ENCODE data around the gene ZBTB4. TPM values are rescaled to one million over a fixed set of nuclear protein-coding genes. Genes with fewer than 3 reads are reported as not detected.

Gene ZBTB4
- total RNA-seq, 1 donor from 2014 or later, result 25.1 TPM

DNA sequence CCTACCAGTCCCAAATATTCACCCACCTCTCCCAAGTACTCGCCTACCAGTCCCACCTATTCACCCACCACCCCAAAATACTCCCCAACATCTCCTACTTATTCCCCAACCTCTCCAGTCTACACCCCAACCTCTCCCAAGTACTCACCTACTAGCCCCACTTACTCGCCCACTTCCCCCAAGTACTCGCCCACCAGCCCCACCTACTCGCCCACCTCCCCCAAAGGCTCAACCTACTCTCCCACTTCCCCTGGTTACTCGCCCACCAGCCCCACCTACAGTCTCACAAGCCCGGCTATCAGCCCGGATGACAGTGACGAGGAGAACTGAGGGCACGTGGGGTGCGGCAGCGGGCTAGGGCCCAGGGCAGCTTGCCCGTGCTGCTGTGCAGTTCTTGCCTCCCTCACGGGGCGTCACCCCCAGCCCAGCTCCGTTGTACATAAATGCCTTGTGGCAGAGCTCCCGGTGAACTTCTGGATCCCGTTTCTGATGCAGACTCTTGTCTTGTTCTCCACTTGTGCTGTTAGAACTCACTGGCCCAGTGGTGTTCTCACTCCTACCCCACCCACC lies 34.5 kb upstream of the ZBTB4 start:
- H3K27me3 Mint-ChIP-seq (ENCODE audit: unreplicated experiment), result peaks cover 2% of the 10 kb centered on the region
- no peak overlapping the region for H3K27ac Mint-ChIP-seq (ENCODE audit: unreplicated experiment)
- no peaks in the 10 kb centered on the region for H3K4me1 Mint-ChIP-seq (ENCODE audit: low read depth, unreplicated experiment)
- no peak for DNase-seq
- no peak overlapping the region for H3K4me3 Mint-ChIP-seq (ENCODE audit: unreplicated experiment)
- H3K9me3 Mint-ChIP-seq (ENCODE audit: unreplicated experiment), result peaks cover 3% of the 10 kb centered on the region
- no peaks in the 10 kb centered on the region for H3K36me3 Mint-ChIP-seq (ENCODE audit: unreplicated experiment)
- TF ChIP-seq, protein P1, sequence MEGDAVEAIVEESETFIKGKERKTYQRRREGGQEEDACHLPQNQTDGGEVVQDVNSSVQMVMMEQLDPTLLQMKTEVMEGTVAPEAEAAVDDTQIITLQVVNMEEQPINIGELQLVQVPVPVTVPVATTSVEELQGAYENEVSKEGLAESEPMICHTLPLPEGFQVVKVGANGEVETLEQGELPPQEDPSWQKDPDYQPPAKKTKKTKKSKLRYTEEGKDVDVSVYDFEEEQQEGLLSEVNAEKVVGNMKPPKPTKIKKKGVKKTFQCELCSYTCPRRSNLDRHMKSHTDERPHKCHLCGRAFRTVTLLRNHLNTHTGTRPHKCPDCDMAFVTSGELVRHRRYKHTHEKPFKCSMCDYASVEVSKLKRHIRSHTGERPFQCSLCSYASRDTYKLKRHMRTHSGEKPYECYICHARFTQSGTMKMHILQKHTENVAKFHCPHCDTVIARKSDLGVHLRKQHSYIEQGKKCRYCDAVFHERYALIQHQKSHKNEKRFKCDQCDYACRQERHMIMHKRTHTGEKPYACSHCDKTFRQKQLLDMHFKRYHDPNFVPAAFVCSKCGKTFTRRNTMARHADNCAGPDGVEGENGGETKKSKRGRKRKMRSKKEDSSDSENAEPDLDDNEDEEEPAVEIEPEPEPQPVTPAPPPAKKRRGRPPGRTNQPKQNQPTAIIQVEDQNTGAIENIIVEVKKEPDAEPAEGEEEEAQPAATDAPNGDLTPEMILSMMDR (IDR thresholded peaks at IDR 0.05; ENCODE audit: partially characterized antibody, unreplicated experiment), result no peak

- no peaks in the 10 kb centered on the region for H3K36me3 Mint-ChIP-seq (ENCODE audit: unreplicated experiment)
- DNase-seq, result no peak
- H3K27me3 Mint-ChIP-seq (ENCODE audit: unreplicated experiment), result peaks cover 2% of the 10 kb centered on the region
- no peak overlapping the region for H3K27ac Mint-ChIP-seq (ENCODE audit: unreplicated experiment)
- peaks cover 6% of the 10 kb centered on the region for H3K9me3 Mint-ChIP-seq (ENCODE audit: unreplicated experiment)
- H3K4me1 Mint-ChIP-seq (ENCODE audit: low read depth, unreplicated experiment), result no peaks in the 10 kb centered on the region
- TF ChIP-seq, protein P1 (IDR thresholded peaks at IDR 0.05; ENCODE audit: partially characterized antibody, unreplicated experiment), result no peak
- no peak overlapping the region for H3K4me3 Mint-ChIP-seq (ENCODE audit: unreplicated experiment)
These were observed 33.6 kb upstream of the ZBTB4 start for GRCh38 chr17:7512824-7513540.

- H3K36me3 Mint-ChIP-seq (ENCODE audit: unreplicated experiment), result no peaks in the 10 kb centered on the region
- H3K4me1 Mint-ChIP-seq (ENCODE audit: low read depth, unreplicated experiment), result no peaks in the 10 kb centered on the region
- TF ChIP-seq, protein P1 (IDR thresholded peaks at IDR 0.05; ENCODE audit: partially characterized antibody, unreplicated experiment), result no peak
- peaks cover 6% of the 10 kb centered on the region for H3K9me3 Mint-ChIP-seq (ENCODE audit: unreplicated experiment)
- no peak overlapping the region for H3K27ac Mint-ChIP-seq (ENCODE audit: unreplicated experiment)
- H3K27me3 Mint-ChIP-seq (ENCODE audit: unreplicated experiment), result peaks cover 2% of the 10 kb centered on the region
- H3K4me3 Mint-ChIP-seq (ENCODE audit: unreplicated experiment), result no peak overlapping the region
- DNase-seq, result no peak
These were observed 32.7 kb upstream of the ZBTB4 start for GRCh38 chr17:7512105-7512504.

GRCh38 chr17:7511108-7511507 lies 31.7 kb upstream of the ZBTB4 start:
- no peaks in the 10 kb centered on the region for H3K4me1 Mint-ChIP-seq (ENCODE audit: low read depth, unreplicated experiment)
- no peaks in the 10 kb centered on the region for H3K36me3 Mint-ChIP-seq (ENCODE audit: unreplicated experiment)
- DNase-seq, result no peak
- peaks cover 6% of the 10 kb centered on the region for H3K9me3 Mint-ChIP-seq (ENCODE audit: unreplicated experiment)
- no peak overlapping the region for H3K4me3 Mint-ChIP-seq (ENCODE audit: unreplicated experiment)
- no peak overlapping the region for H3K27ac Mint-ChIP-seq (ENCODE audit: unreplicated experiment)
- H3K27me3 Mint-ChIP-seq (ENCODE audit: unreplicated experiment), result peaks cover 2% of the 10 kb centered on the region
- TF ChIP-seq, protein P1 (IDR thresholded peaks at IDR 0.05; ENCODE audit: partially characterized antibody, unreplicated experiment), result no peak

GRCh38 chr17:7509937-7510336 lies 30.5 kb upstream of the ZBTB4 start:
- Mint-ChIP-seq H3K36me3 (ENCODE audit: unreplicated experiment) (peaks cover 5% of the 10 kb centered on the region), H3K27me3 (ENCODE audit: unreplicated experiment) (peaks cover 2% of the 10 kb centered on the region), H3K4me1 (ENCODE audit: low read depth, unreplicated experiment) (no peaks in the 10 kb centered on the region), H3K4me3 (ENCODE audit: unreplicated experiment) (no peak overlapping the region), H3K9me3 (ENCODE audit: unreplicated experiment) (peaks cover 8% of the 10 kb centered on the region), H3K27ac (ENCODE audit: unreplicated experiment) (no peak overlapping the region)
- no peak for DNase-seq
- TF ChIP-seq, protein P1 (IDR thresholded peaks at IDR 0.05; ENCODE audit: partially characterized antibody, unreplicated experiment), result no peak
